NOMO-1 treated with DMSO at 0.1 percent for 48 hours (cell line): ENCODE data around the gene PPP2R2C.

ENCODE experiments used
- DNase-seq: peaks from one replicate; lab custom pipeline; 2025; ENCODE audit not compliant: unreplicated experiment; lab: John Stamatoyannopoulos, UW

PPP2R2C gene

DNA sequence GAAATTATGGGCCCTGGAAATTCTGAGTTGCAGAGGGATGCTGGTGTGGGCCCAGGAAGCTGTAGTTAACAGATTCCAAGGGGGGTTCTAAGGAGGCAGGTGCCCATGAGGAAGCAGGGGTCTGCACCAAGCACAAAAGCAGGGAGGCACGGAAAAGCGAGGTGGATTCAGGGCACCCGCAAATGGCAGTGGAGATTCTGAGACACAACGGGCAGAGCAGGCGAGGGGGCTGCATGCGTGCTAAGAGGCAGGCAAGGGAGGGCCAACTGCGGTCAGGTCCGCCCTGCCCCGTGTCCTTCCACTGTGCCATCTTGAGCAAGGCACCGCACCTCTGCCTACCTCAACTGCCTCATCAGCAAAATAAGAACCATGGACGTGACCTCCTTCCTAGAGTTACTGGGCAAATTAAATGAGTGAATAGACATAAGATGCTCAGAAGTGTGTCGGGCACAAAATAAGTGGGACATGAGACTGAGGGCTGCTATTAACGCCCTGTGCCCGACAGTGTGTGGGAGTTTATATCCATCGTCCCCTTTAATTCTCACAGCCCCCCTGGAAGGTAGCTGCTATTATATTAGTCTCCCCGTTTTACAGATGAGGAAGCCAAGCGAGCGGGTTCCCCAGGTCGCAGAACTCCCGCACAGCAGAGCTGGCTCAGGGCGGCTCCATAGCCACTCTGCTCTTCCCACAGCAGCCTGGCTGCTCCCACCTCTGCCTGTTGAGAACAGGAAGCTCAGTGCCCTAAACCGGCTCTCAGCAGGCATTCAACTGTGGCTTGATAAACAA lies 67.6 kb downstream of the PPP2R2C start:
- no peak for DNase-seq

DNA sequence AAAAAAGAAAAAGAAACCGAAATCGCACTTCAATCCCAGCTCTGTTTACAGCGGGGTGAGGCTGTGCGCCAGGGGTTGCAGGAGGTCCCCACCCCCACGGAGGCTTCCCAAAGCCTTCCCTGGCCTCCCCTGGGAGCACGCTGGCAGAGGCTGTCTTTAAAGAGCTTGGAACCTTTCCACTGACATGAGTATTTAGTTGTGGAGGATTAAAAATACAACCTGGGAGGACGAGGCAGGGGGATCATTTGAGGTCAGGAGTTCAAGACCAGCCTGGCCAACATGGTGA lies 69.1 kb downstream of the PPP2R2C start:
- DNase-seq, result no peak

DNA sequence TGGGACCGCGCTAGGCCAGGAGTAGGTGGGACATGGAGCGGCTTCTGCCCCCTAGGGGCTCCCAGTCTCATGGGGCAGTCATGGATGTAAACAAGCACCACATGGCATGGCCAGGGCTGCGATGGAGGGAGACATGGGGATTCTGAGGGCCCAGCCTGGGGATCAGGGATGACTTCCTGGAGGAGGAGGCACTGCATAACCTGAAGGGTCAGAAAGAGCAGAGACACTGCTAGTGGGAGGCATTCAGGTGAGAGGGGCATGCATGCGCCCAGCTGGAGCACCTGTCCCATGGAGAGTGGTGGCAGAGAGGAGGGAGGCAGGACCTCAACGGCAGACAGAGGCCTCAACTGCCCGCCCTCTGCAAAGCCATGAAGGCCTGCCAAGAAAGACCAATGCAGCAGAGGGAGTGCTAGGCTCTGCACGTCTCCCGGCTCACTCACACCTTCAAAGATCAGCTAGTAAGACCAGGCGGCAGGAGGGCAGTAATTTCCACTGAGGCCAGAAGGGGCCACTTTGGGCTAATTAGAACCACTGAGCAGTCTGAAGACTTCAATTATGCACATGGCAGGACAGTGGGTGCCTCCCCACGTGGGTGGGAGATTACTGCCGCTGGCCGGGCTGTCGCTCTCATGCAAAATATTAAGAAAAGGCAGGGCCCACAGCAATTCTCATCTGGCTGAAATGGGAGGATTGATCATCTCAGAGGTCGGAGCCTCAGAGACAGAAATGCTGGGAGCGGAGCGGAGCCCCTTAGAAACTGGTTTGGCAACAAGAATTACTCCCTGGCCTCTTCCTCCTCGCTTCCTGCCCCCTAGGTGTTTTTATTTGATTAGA lies 69.6 kb downstream of the PPP2R2C start:
- no peak for DNase-seq

DNA sequence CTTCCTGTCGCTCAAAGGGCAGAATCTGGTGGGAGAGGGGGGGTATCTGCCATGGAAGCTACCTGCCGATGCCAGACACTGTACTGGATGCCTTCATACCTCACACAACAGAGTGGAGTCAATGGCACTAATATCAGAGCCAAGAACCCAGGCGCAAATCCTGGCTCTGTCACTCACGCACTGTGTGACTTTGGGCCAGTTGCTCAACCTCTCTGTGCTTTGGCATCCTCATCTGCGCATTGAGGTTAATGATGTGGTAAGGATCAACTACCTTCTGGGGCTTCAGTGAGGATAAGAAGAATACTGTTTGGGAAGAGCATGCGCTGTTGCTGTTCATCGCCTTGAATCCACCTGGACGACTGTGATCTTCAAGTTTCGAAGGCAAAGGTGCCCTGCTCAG lies 70.6 kb downstream of the PPP2R2C start:
- DNase-seq, result no peak

DNA sequence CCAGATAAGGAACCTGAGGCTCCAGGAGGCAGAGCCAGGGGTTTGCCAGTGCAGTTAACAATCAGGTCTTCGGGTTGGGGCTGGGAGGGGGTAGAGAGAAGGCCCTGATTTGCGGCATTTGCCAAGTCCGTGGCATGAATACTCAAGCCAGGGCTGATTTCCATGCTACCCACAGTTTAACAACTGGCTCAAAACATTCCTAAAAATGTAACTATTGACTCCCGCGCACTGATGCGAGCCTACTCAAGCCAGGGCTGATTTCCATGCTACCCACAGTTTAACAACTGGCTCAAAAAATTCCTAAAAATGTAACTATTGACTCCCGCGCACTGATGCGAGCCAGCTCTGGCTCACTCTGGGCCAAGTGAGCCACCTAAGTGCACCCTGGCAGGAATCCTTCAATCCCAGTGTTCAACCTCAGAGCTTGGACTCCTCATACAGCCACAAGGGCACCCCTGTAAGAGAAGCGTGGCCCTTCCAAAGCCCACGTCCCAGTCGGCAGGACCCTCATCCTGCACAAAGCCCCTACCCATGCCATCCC lies 75.6 kb downstream of the PPP2R2C start:
- DNase-seq, result no peak

DNA sequence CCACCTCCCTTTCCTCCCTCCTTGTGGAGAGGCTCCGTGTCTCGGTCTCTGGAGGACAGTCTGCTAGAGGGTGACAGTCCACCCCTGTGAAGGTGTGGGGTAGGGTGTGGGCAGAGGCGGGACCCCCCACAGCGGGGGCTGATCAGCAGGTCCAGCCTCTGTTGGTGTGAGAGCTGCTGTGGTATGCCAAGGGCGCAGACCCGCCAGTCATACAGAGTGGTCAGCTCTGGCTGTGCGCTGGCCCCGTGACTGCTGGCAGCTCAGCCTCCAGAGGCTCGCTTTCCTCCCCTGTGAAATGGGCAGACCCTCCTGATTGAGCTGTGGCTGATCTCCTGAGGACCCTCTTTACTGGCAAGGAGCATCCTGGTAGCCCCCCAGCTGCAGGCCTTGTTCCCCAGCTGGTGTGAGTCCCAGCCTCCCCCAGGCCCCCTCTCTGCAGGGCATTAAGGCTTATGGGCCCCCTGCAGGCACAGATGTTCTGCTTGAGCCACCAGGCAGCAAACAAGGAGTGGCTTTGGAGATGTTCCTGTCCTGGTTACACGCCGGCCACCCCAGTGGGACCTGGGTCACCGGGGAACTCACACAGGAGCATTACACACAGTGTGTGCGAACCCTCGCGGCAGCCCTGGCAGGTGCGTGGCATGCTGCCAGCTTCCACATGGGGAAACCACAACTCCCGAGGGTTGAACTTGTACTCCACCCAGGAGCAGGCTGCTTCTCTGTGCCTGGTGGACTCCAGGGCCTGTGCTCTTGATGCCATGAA lies 76.8 kb downstream of the PPP2R2C start:
- no peak for DNase-seq

DNA sequence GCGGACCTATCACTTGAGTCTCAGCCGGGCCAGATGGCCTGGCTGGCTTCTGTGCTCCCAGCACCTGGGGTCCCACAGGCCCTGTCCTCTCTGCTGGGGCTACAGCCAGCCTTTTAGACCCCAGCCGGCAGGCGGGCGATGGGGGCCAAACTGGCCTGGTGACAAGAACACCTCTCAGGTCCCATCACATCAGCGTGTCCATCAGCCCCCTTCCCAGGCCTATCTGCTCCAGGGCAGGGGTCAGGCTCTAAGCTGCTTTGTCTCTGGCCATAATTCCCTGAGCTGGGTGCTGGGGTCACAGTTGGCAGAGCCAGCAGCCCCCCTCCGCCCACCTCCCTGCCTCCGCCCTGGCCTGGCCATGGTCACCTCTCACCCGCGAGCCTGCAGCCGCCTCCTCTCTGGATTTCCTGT lies 77.7 kb downstream of the PPP2R2C start:
- DNase-seq, result no peak

DNA sequence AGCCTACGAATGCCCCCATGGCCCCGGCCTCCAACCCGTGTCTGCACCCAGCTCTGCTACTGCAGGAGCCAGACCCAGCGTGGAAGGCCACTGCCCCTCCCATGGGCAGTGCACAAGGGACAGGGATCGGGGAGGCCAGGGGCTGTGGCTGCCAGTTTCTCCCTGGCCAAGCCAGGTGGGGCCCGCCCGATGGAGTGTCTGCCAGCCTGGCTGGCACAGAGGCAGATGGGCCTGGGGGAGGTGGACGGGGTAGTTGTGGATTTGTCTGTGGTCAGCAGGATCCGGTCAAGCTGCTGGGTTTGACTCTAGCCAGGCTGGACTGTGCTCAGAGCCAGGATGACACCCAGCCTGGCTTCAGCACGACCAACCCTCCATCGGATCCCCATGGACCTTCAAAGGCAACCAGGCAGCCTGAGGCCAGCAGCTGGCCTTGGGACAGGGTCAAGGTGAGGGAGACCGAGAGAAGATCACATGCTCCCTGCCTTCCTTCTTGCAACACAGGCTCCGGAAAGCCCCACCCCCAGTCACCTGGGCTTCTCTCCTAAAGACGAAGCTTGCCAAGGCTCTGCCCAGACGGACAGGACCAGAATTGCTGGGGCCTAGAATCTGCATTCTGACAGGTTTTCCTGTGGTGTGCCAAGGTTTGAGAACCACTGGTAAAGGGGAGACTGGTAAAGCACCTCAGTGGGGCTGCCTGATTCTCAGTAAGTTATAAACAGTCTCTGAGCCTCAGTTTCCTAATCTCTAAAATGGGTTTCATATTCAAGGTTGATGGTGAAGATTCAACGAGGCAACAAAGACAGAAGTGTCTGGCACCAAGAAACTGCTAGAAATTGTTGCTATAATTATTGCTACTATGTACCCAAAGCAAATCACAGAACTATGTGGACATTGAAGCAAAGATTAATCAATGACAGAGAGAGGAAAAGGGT lies 78.6 kb downstream of the PPP2R2C start:
- DNase-seq, result no peak

DNA sequence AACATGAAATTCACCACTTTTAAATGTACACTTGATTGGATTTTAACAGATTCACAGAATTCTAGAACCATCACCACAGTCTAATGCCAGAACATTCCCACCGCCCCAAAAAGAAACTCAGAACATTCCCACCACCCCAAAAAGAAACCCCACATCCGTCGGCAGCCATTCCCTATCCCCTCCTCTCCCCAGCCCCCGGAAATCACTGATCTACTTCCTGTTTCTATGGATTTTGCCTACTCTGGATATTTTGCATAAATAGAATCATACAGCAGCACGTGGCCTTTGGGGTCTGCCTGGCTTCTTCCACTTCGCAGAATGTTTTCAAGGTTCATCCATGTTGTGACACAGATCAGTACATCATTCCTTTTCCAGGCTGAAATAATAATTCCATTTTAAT lies 79.3 kb downstream of the PPP2R2C start:
- DNase-seq, result no peak

DNA sequence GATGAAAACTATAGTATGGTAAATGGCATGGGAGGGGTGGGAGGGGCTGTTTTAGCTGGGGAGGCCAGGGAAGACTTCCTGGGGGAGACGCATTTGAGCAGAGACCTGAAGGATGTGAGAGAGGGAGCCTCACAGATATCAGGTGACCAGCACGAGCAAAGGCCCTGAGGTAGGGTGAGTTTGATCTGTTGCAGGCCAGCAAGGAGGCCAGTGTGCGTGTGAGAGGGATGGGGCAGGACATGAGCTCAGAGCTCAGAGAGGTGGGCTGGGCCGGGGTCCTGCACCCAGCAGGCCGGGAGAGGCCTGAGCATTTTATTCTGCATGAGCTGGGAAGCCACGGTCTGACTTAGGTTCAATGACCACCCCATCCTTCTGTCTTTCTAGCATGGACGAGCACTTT lies 80.0 kb downstream of the PPP2R2C start:
- DNase-seq, result no peak

DNA sequence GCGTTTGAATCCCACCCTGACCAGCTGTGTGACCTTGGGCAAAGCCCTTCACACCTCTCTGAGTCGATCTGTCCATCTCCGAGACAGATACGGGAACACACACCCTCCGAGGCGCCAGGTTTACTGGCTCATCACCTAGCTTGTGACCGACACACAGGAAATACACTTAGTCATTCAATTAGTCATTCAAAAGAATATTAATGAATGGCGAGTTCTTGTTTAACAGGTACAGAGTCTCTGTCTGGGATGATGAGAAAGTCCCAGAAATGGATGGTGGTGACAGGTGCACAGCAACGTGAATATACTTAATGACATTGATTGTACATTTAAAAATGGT lies 80.6 kb downstream of the PPP2R2C start:
- DNase-seq, result no peak

DNA sequence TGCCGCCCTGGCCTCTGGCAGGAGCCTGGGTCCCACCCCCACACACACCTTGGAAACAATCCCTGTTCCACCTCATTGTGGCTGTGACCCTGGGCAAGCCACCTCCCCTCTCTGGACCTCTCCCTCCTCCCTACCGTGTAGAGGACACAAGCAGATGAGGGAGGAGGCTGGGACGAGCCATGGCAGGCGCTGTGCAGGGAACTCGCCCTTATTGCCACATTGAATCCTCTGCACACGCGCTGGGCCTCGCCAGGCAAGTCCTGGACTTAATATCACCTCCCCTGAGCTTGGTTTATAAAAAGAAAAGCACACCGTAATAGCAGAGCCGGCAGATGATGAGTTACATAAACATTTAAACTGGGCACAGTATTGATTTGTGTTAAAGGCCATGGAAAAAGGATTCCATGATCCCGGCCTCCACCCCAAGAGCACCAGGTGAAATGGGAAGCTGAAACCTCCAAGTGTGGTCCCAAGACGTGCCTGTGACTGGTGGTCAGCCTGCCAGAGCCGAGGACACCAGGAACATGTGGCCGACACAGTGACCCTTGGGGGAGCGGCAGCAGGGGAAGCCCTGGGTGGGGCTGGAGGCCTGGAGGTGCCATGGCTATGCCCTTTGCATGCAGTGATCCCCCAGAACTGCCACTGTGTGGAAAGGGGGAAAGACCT lies 81.1 kb downstream of the PPP2R2C start:
- DNase-seq, result no peak

DNA sequence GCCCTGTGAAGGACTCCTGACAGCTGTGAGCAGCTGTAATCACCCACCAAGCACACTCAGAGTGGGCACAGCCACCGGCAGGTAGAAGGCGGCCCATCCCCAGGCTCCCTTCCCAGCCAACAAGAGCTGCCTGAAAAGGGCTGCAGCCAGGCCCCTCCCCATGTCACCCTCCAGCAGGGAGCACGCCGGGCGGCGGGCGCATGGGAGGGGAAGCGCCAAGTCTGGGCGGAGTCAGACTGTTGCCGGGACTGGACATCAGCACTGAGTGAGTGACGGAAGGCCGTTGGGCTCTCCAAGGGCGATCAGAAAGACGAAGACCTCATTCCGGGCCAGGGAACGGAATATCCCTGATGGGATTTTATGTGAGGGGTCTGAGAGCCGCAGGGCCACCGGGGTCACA lies 82.1 kb downstream of the PPP2R2C start:
- no peak for DNase-seq

DNA sequence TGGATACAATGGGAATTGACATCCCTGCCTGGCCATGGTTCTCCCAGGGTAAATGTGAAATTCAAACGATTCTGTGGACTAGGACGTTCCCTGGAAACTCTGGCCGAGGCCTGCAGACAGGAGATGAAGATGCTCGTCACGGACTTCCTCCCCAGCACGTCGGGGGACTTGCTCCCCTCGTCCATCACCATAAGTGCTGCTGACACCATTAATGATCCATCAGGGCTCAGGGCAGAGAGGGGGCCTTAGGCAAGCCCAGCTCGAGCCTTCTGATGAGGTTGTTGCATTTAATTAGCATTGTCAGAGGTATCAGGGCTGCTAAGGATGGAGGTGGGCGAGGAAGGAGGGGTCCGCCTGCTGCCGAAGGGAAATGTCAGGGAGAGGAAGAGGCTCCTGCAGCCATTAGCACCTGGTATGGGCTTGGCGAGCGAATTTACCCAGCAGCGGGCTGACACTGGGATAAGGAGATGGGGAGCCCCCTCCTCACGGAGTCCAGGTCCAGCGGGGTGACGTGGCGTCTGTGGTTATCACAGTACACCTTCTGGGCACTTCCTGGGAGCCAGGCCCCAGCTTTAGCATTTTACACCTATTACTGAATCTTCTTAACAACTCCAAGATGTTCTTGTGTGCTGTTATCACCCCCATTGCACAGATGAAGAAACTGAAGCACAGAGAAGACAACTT lies 83.1 kb downstream of the PPP2R2C start:
- DNase-seq, result no peak

DNA sequence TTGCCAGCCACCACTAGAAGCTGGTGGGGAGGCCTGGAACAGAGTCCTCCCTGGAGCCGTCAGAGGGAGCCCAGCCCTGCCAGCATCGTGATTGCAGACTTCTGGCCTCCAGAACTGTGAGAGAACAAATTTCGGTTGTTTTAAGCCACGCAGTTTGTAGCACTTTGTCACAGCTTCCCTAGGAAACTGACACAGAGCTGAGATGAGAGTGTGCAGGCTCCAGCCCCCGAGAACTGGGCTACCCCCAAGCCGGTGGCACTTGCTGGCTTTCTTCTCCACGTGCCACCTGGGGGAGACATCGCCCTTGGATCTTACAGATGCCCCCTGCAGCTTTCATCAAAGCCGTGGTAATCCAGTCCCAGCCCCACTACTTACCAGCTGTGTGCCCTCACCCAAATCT lies 83.7 kb downstream of the PPP2R2C start:
- DNase-seq, result no peak

DNA sequence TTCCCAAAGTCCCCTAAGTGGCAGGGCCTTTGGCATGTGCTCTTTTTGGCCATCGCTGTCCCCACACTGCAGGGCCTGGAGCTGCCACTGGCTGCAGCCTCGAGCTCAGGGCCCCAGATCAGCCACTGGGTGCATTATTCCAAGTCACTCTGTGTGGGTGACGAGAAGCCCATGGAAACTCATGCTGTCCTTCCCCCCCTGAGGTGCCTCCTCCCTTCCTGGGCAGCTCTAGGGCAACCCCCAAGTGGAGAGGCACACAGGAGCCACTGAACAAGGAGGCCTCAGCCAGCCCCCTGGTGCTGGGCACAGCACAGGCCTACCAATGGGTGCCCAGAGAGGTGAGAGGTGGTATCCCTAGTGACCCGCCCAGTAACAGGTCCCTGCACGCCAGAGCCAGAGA lies 84.5 kb downstream of the PPP2R2C start:
- DNase-seq, result no peak

DNA sequence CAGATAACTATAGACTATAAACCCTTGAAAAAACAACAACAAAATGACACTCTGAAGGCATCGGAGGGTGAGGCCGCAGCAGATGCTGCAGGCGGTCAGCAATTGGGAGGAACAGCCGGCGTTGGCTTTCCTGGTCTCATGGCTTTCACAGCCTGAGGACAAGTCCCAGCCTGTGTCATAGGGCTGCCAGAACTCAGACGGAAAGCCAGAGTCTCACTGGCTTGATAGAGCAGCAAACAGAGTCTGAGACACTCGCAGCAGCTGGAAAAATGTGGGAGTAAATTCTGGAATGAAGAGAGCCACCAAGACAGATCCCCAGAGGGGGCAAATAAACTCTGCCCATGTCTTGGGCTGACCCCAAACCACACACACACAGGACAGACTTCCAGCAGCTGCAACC lies 86.3 kb downstream of the PPP2R2C start:
- no peak for DNase-seq

DNA sequence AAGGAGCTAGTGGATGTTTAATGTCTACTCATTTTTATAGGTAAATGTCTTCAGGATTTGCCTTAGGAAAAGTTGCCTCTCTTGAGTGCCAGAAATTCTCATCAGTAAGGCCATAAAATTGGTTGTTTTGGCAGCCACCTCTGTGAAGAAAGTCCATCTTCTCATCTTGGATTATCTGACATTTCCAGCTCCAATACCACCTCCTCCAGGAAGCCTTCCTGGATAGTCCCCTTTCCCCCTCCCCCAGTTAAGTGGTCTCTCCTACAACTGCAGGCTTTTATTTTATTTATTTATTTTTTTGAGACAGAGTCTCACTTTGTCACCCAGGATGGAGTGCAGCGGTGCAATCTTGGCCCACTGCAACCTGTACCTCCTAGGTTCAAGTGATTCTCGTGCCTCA lies 87.1 kb downstream of the PPP2R2C start:
- no peak for DNase-seq

DNA sequence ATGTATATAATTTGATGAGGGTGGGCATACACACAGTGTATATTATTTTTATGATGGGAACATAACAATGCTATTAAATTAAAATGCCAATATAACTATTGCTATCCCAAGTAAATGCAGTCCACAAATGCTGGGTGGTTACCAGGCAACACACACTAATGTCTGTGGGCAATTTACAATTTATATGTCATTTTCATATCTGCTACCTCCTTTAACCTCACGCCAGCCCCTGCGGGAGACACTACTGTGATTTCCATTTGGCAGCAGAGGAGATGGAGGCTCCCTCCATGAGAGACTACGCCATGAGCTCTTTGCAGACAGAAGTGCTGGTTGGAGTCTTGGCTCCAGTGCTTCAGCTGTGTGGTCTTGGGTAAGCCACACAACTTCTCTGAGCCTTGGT lies 87.9 kb downstream of the PPP2R2C start:
- no peak for DNase-seq

DNA sequence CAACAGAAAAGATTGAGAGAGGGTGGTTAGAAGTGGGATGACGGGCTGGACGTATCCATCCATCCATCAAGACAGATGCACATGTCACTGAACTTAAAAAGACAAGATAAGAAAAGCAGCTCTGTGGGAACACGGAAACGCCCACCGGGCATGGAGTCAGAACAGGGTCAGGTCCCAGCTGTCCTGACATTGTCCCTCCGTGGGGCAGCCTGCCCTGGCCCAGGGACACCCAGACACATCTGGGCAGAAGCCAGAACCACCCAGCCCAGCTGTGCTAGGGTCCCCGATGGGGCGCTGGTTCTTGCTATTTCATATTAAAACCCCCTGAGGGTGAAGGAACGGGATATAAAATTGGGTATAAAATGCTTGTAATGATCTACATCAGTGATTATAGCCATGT lies 88.5 kb downstream of the PPP2R2C start:
- no peak for DNase-seq
